Measurements from ENCODE around the gene NME4.

Gene NME4

DNA sequence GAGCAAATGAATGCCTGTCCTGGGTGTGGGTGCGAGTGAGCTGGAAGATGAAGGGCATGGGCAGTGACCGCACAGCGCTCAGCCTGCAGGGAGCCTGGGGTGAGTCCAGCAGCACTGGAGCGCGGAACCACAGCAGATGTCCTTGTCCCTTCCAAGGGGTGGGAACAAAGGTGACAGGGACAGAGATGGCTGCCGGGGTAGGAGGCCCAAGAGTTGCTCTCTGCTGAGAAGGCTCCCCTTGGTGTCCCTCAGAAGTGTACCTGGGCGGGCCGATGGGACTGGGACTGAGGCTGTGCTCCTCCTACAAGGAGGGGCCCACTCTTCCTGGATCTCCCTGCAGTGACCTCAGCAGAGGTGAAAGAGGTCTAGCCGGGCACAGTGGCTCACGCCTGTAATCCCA, 7.6 kb upstream of the NME4 start:
- no peak for TF ChIP-seq POLR2A (IDR thresholded peaks at IDR 0.05; ENCODE audit: low read depth, low read length)
- no peak for FAIRE-seq
- no peak for DNase-seq (ENCODE audit: insufficient read length, low spot score)

- peak; percentile 80 for DNase-seq (ENCODE audit: insufficient read length, low spot score)
- FAIRE-seq, result no peak
- no peak for TF ChIP-seq POLR2A (IDR thresholded peaks at IDR 0.05; ENCODE audit: low read depth, low read length)
Measured at GRCh38 chr16:391885-392335, 5.1 kb upstream of the NME4 start.

GRCh38 chr16:392450-393030, 4.5 kb upstream of the NME4 start:
- FAIRE-seq (no peak), DNase-seq (ENCODE audit: insufficient read length, low spot score) (no peak)
- TF ChIP-seq POLR2A (IDR thresholded peaks at IDR 0.05; ENCODE audit: low read depth, low read length), result no peak

DNA sequence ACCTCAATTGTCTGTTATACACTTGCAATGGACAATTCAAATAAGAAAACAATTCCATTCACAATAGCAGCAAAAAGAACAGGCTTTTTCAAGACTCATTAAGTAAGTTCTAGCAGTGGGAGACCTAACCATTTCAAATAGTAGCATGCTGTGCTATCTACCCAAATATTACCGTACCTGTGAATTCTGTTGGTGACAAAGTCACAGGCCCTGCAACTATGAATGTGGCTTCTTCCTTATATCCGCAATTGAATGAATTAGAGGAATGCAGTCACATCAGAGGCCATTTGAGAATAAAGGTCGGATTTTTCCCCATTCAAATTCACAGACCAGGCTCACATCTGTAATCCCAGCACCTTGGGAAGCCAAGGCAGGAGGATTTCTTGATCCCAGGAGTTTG, 800 bp upstream of the NME4 start:
- FAIRE-seq (no peak), DNase-seq (ENCODE audit: insufficient read length, low spot score) (no peak)
- TF ChIP-seq POLR2A (IDR thresholded peaks at IDR 0.05; ENCODE audit: low read depth, low read length), result no peak

GRCh38 chr16:396605-397004, 394 bp upstream of the NME4 start:
- no peak for TF ChIP-seq POLR2A (IDR thresholded peaks at IDR 0.05; ENCODE audit: low read depth, low read length)
- DNase-seq (ENCODE audit: insufficient read length, low spot score) (peak; percentile 74), FAIRE-seq (no peak)

- TF ChIP-seq POLR2A (IDR thresholded peaks at IDR 0.05; ENCODE audit: low read depth, low read length), result no peak
- FAIRE-seq, result no peak
- no peak for DNase-seq (ENCODE audit: insufficient read length, low spot score)
Measured at GRCh38 chr16:397736-398332, 835 bp downstream of the NME4 start.

- no peak for TF ChIP-seq POLR2A (IDR thresholded peaks at IDR 0.05; ENCODE audit: low read depth, low read length)
- DNase-seq (ENCODE audit: insufficient read length, low spot score), result no peak
- FAIRE-seq, result no peak
Measured at GRCh38 chr16:398561-399339, 1.8 kb downstream of the NME4 start.

- FAIRE-seq (no peak), DNase-seq (ENCODE audit: insufficient read length, low spot score) (no peak)
- no peak for TF ChIP-seq POLR2A (IDR thresholded peaks at IDR 0.05; ENCODE audit: low read depth, low read length)
Measured at GRCh38 chr16:399340-400019, 2.5 kb downstream of the NME4 start.

DNA sequence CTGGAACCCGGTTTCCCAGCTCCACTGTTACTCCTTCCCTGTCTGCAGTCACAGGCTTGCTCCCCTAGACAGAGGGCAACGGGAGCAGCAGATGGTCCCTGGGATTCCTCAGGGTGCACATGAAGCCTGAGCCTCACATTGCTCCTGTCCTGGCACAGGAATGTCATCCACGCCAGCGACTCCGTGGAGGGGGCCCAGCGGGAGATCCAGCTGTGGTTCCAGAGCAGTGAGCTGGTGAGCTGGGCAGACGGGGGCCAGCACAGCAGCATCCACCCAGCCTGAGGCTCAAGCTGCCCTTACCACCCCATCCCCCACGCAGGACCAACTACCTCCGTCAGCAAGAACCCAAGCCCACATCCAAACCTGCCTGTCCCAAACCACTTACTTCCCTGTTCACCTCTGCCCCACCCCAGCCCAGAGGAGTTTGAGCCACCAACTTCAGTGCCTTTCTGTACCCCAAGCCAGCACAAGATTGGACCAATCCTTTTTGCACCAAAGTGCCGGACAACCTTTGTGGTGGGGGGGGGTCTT, 3.1 kb downstream of the NME4 start:
- FAIRE-seq, result no peak
- no peak for DNase-seq (ENCODE audit: insufficient read length, low spot score)
- no peak for TF ChIP-seq POLR2A (IDR thresholded peaks at IDR 0.05; ENCODE audit: low read depth, low read length)

- FAIRE-seq (no peak), DNase-seq (ENCODE audit: insufficient read length, low spot score) (peak; percentile 94)
- TF ChIP-seq POLR2A (IDR thresholded peaks at IDR 0.05; ENCODE audit: low read depth, low read length), result peak; percentile 82
Measured at GRCh38 chr16:401468-402348, 4.7 kb downstream of the NME4 start, which contains the start of gene DECR2. Gene DECR2 (plus strand): TSS chr16:401885. CDS start chr16:401964, 79 bp downstream.

DNA sequence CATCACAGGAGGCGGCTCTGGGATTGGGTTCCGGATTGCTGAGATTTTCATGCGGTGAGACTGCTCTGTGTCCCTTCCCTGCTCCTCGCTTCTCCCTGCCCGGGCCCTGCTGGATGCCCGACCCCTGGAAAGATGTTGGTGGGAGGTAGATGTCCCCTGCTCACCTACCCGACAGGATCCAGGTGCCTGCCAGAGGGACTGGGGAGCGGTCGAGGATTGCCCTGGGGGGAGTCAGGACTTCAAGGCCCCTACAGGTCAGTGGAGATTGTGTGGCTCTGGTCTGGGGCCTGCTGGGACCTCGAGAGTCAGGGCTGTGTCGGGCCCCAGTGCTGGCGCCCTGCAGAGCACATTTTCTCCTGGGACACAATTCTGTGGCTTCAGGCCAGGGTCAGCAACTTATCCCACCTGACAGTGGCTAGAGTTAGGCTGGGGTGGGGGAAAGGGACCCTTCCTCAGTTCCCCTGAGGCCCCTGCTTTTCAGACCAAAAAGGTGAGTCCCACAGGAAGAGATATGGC, 8.0 kb downstream of the NME4 start:
- FAIRE-seq, result no peak
- no peak for DNase-seq (ENCODE audit: insufficient read length, low spot score)
- no peak for TF ChIP-seq POLR2A (IDR thresholded peaks at IDR 0.05; ENCODE audit: low read depth, low read length)

GRCh38 chr16:405548-406506, 8.8 kb downstream of the NME4 start:
- DNase-seq (ENCODE audit: insufficient read length, low spot score), result no peak
- TF ChIP-seq POLR2A (IDR thresholded peaks at IDR 0.05; ENCODE audit: low read depth, low read length), result no peak
- FAIRE-seq, result no peak
